DMS 273 treated with DMSO at 0.1 percent for 48 hours (cell line): ENCODE measurements around the gene TPTE2.
"Not testable (repeated sequence)": the region's sequence is repeated elsewhere in the genome, so short reads cannot be mapped to it uniquely, and the experiment has no call there.

ENCODE experiments used
- DNase-seq: peaks from one replicate; lab custom pipeline; 2025; lab: John Stamatoyannopoulos, UW

TPTE2 gene

GRCh38 chr13:19567820-19568534, 6.6 kb upstream of the TPTE2 start:
- no peak for DNase-seq

GRCh38 chr13:19561585-19561984, 253 bp upstream of the TPTE2 start:
- DNase-seq: no peak

- DNase-seq: not testable (repeated sequence)
Measured at GRCh38 chr13:19560672-19561071, 660 bp downstream of the TPTE2 start.

GRCh38 chr13:19559739-19560138, 1.6 kb downstream of the TPTE2 start:
- not testable (repeated sequence) for DNase-seq

GRCh38 chr13:19557287-19557686, 4.0 kb downstream of the TPTE2 start:
- not testable (repeated sequence) for DNase-seq

- DNase-seq: not testable (repeated sequence)
Measured at GRCh38 chr13:19549245-19549644, 12.1 kb downstream of the TPTE2 start.

GRCh38 chr13:19525634-19526033, 35.7 kb downstream of the TPTE2 start:
- not testable (repeated sequence) for DNase-seq

GRCh38 chr13:19519049-19519448, 42.3 kb downstream of the TPTE2 start:
- DNase-seq: no peak

GRCh38 chr13:19507623-19508022, 53.7 kb downstream of the TPTE2 start:
- DNase-seq: not testable (repeated sequence)

- not testable (repeated sequence) for DNase-seq
Measured at GRCh38 chr13:19460126-19460525, 101.2 kb downstream of the TPTE2 start.

- not testable (repeated sequence) for DNase-seq
Measured at GRCh38 chr13:19439056-19439686, 122.2 kb downstream of the TPTE2 start.

GRCh38 chr13:19437780-19438179, 123.6 kb downstream of the TPTE2 start:
- DNase-seq: not testable (repeated sequence)

- not testable (repeated sequence) for DNase-seq
Measured at GRCh38 chr13:19422236-19422635, 139.1 kb downstream of the TPTE2 start.

GRCh38 chr13:19412494-19412893, 148.8 kb downstream of the TPTE2 start:
- DNase-seq: not testable (repeated sequence)

GRCh38 chr13:19382746-19383511, 178.4 kb downstream of the TPTE2 start:
- DNase-seq: not testable (repeated sequence)

GRCh38 chr13:19382111-19382510, 179.2 kb downstream of the TPTE2 start:
- no peak for DNase-seq
